A549 (cell line): ENCODE results near the gene COL16A1. TPM values are rescaled to one million over a fixed set of nuclear protein-coding genes. Genes with fewer than 3 reads are reported as not detected.

Experiments used
- ATAC-seq, 2 experiments: fragments of 200-7000 bp in 1 of 2; fragments of >200 bp in 1 of 2; cut with Nextera tagmentation in 1 of 2; cut with Tn5 transposase in 1 of 2; 3 replicates each; pipeline versions ENCODE4 v1.8.0 to v1.9.1; 2018 to 2020; ENCODE audit warnings: mild to moderate bottlenecking in 1 of 2, moderate library complexity in 1 of 2
- CTCF ChIA-PET: fragments of 300-600 bp; sonication (Branson Sonifier 250); formaldehyde crosslinking; extraction: SDS; loops from one replicate; lab custom pipeline; 2021; ENCODE audit warnings: antibody characterized with exemption, inconsistent platforms; lab: Yijun Ruan, JAX
- POLR2A ChIA-PET: fragments of 350-600 bp; formaldehyde crosslinking; extraction: SDS; loops from one replicate; lab custom pipeline; 2021; ENCODE audit warnings: antibody characterized with exemption, inconsistent platforms; lab: Yijun Ruan, JAX
- DNase-seq, 2 experiments: peaks; one replicate each; pipeline versions ENCODE4 v3.0.0 to v3.0.0-alpha.2; 2011 to 2016; ENCODE audit warnings: low read depth in 1 of 2, low spot score in 1 of 2
- FAIRE-seq: peaks from 2 replicates; lab custom pipeline; 2011; peaks lifted over from hg19 to GRCh38; lab: Jason Lieb, UNC
- H3K27ac ChIP-seq, 2 experiments: fragments of >200 bp; sonication (Bioruptor Twin); formaldehyde crosslinking; 3 replicates each; pipeline ENCODE4 v1.5.1; 2016 to 2017
- H3K4me1 ChIP-seq: fragments of >200 bp; sonication (Bioruptor Twin); formaldehyde crosslinking; 3 replicates; pipeline ENCODE4 v1.6.1; 2016
- H3K4me2 ChIP-seq: fragments of >200 bp; sonication (Bioruptor Twin); formaldehyde crosslinking; 3 replicates; pipeline ENCODE4 v1.6.1; 2016
- H3K4me3 ChIP-seq: fragments of >200 bp; sonication (Bioruptor Twin); formaldehyde crosslinking; 3 replicates; pipeline ENCODE4 v1.5.1; 2016
- H3K9me3 ChIP-seq: fragments of >200 bp; sonication (Bioruptor Twin); formaldehyde crosslinking; 3 replicates; pipeline ENCODE4 v1.6.1; 2016
- CBX8 ChIP-seq: fragments of 200-600 bp; sonication (generic); IDR thresholded peaks from 2 replicates; pipeline ENCODE4 v1.6.1; 2016
- CHD4 ChIP-seq: fragments of 200-600 bp; sonication (generic); IDR thresholded peaks from 2 replicates; pipeline ENCODE4 v1.6.1; 2016; ENCODE audit warnings: antibody characterized with exemption, mild to moderate bottlenecking, borderline replicate concordance
- FOSL2 ChIP-seq, 2 experiments: fragments of 450-650 bp in 1 of 2; fragments of >200 bp in 1 of 2; sonication (Bioruptor Twin) in 1 of 2; formaldehyde crosslinking; IDR thresholded peaks; 2 replicates each; pipeline versions ENCODE4 v1.5.0 to v1.6.1; 2016 to 2020; ENCODE audit warnings: mild to moderate bottlenecking in 1 of 2, moderate library complexity in 1 of 2
- FOXS1 ChIP-seq: fragments of 250-450 bp; sonication (Bioruptor Pico); IDR thresholded peaks from 2 replicates; pipeline ENCODE4 v1.5.0; 2020; ENCODE audit warnings: mild to moderate bottlenecking, moderate library complexity
- HEYL ChIP-seq: fragments of 250-450 bp; sonication (Bioruptor Pico); IDR thresholded peaks from 2 replicates; pipeline ENCODE4 v1.8.0; 2021; ENCODE audit warnings: mild to moderate bottlenecking, moderate library complexity
- HOXA7 ChIP-seq: fragments of 250-450 bp; sonication (Bioruptor Pico); IDR thresholded peaks from 2 replicates; pipeline ENCODE4 v1.5.0; 2020; ENCODE audit warnings: mild to moderate bottlenecking, moderate library complexity
- HOXB13 ChIP-seq: fragments of 250-450 bp; sonication (Bioruptor Pico); IDR thresholded peaks from 2 replicates; pipeline ENCODE4 v1.5.0; 2020; ENCODE audit warnings: low read depth, mild to moderate bottlenecking, moderate library complexity
- HOXB5 ChIP-seq: fragments of 250-450 bp; sonication (Bioruptor Pico); IDR thresholded peaks from 2 replicates; pipeline ENCODE4 v1.5.0; 2020; ENCODE audit warnings: mild to moderate bottlenecking, moderate library complexity
- JUNB ChIP-seq: fragments of >200 bp; sonication (Bioruptor Twin); formaldehyde crosslinking; IDR thresholded peaks from 2 replicates; pipeline ENCODE4 v1.6.1; 2016
- KDM1A ChIP-seq: fragments of 200-600 bp; sonication (generic); IDR thresholded peaks from 2 replicates; pipeline ENCODE4 v1.6.1; 2016; ENCODE audit warnings: low read depth, mild to moderate bottlenecking
- MAZ ChIP-seq: fragments of 150-350 bp; IDR thresholded peaks from 2 replicates; pipeline ENCODE4 v1.6.1; 2014; ENCODE audit warnings: antibody characterized with exemption, low read depth, low read length, borderline replicate concordance
- NPAS2 ChIP-seq: fragments of 250-450 bp; sonication (Bioruptor Pico); IDR thresholded peaks from 2 replicates; pipeline ENCODE4 v1.8.0; 2022; ENCODE audit warnings: mild to moderate bottlenecking, moderate library complexity, borderline replicate concordance
- NR3C1 ChIP-seq: fragments of >200 bp; sonication (Bioruptor Twin); formaldehyde crosslinking; IDR thresholded peaks from 3 replicates; pipeline ENCODE4 v1.6.1; 2017
- RFX5 ChIP-seq: fragments of 450-650 bp; IDR thresholded peaks from 2 replicates; pipeline ENCODE4 v1.7.1; 2014; ENCODE audit warnings: antibody characterized with exemption, mild to moderate bottlenecking, moderate library complexity
- TFCP2L1 ChIP-seq: fragments of 250-450 bp; sonication (Bioruptor Pico); IDR thresholded peaks from 2 replicates; pipeline ENCODE4 v1.5.0; 2021; ENCODE audit warnings: mild to moderate bottlenecking
- ZFP36 ChIP-seq: fragments of 450-650 bp; IDR thresholded peaks from 2 replicates; pipeline ENCODE4 v1.6.1; 2014; ENCODE audit warnings: borderline replicate concordance; ENCODE audit not compliant: partially characterized antibody
- WGBS: methylation state at CpG from one replicate; pipeline ENCODE4 v1.1.6; 2017; ENCODE audit errors: missing lambda C conversion rate; 5-methylcytosine and 5-hydroxymethylcytosine counted together
- polyA plus RNA-seq, 4 experiments: library from polyadenylated mRNA; depleted of rRNA in 3 of 4; stranded (reverse); fragments of >200 nt; fragmentation: RNase III in 1 of 4; extraction: RNeasy Plus Mini Kit Qiagen cat#74134 plus additional on column Dnase treatment in 1 of 4; gene quantifications; 2 replicates in 3 of 4; 3 replicates in 1 of 4; pipeline ENCODE4 v1.2.3, GENCODE V29; 2011 to 2017
- TF ChIP-seq, protein P1 (sequence below): IDR thresholded peaks from 2 replicates; pipeline ENCODE4 v1.6.1; 2012
- TF ChIP-seq, protein P2 (sequence below): IDR thresholded peaks from 2 replicates; pipeline ENCODE4 v1.6.1; 2012; ENCODE audit warnings: low read depth, borderline replicate concordance
- TF ChIP-seq, protein P3 (sequence below): IDR thresholded peaks from 2 replicates; pipeline ENCODE4 v1.6.1; 2012
- TF ChIP-seq, protein P4 (sequence below): fragments of 250-450 bp; sonication (Bioruptor Pico); IDR thresholded peaks from 2 replicates; pipeline ENCODE4 v1.5.0; 2020; ENCODE audit warnings: low read depth, mild to moderate bottlenecking, moderate library complexity
- TF ChIP-seq, protein P5 (sequence below): fragments of >200 bp; sonication (Bioruptor Twin); formaldehyde crosslinking; IDR thresholded peaks from 2 replicates; pipeline ENCODE4 v1.6.1; 2016
- TF ChIP-seq, protein P6 (sequence below): fragments of 450-650 bp; IDR thresholded peaks from 2 replicates; pipeline ENCODE4 v1.6.1; 2014; ENCODE audit warnings: antibody characterized with exemption

The COL16A1 gene
- polyA plus RNA-seq, 2 of the 4 experiments (the other 2 are of a cell fraction) = 1.4 to 8.1 TPM

DNA sequence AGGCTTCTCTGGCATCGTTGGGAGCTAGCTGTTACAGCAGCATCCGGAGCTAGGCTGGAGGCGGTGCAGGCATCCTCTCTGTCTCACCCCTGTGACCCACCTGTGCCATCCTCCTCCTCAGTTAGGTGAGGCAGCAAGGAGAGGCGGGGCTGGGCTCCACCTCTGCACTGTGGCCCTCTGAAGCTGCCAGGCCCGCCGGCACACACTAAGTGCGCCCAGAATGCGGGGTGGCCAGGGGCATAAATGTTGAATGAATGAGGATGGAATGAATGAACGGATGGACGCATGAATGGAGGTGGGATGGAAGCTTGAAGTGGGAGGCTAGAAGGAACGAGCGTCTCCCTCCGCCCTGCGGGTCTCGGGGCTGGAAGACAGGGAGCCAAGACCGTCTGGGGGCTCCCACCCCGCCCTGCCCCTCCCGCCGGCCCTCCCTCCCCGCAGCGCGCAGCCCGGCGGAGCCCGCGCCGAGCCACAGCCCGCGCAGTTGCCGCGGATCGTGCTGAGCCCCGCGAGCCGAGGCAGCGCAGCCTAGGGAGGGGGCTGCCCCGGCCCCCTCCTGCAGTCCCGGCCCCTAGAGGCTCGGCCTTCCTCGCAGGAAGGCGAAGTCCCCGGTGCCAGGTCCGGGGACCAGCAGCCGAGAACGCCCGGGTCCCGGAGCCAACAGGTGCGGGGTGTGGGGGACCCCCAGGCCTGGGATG is 86.5 kb downstream of the COL16A1 start, which contains the start of gene HCRTR1:
Gene HCRTR1, plus strand, starts transcription at position 472 of the 698 bp plus-strand sequence. CDS start 1,504 bp downstream, outside the sequence.
- CTCF ChIA-PET = interaction anchor here (0.5 to 3.5 kb wide), 25 partner anchors 7 to 382 kb away, joined by 3 to 29 read pairs (median 6); partner anchors contain the start of genes PEF1 and TINAGL1
- H3K4me3 ChIP-seq = peak within 1 kb of the TSS; percentile 83
- H3K4me2 ChIP-seq = peak within 1 kb of the TSS; percentile 100
- peak in 1 of 2 experiments; percentile 52; a peak in 3 of 6 replicates for ATAC-seq
- no peaks in the 10 kb centered on the region for H3K4me1 ChIP-seq
- POLR2A ChIA-PET = interaction anchor here (1.6 kb wide), 1 partner anchor 68 kb away, joined by 4 read pairs; no protein-coding TSS in a partner anchor
- no peak for DNase-seq
- 70% methylated on average over 15 of the region's 48 CpGs for WGBS
- no peak for FAIRE-seq
- TF ChIP-seq, protein P1, sequence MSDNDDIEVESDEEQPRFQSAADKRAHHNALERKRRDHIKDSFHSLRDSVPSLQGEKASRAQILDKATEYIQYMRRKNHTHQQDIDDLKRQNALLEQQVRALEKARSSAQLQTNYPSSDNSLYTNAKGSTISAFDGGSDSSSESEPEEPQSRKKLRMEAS = no peak
- TF ChIP-seq TFCP2L1 (CRISPR knock-in tag) = no peak
- no peak for TF ChIP-seq HOXB13 (CRISPR knock-in tag)
- TF ChIP-seq JUNB = no peak
- H3K9me3 ChIP-seq = no peaks in the 10 kb centered on the region
- H3K27ac ChIP-seq = peak within 1 kb of the TSS; percentile 68 to 91; a peak in 5 of 6 replicates

DNA sequence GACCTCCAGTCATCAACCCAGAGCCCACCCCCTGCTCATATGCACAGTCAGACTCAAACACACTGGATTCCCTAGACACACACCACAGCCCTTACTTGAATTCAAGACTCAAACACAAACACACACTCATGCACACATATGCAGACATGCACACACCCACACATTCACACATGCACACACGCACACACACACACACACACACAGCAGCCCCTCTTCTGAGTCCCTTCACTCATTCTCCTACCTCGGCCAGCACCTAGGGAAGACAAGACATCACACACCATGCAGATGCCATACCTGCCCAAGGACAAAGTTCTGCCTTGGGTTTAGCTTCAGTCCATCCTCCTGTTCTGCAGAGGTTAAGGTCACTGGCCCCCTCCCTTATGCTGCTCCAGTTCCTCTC is 87.9 kb downstream of the COL16A1 start:
- TF ChIP-seq KDM1A = no peak
- TF ChIP-seq, protein P2, sequence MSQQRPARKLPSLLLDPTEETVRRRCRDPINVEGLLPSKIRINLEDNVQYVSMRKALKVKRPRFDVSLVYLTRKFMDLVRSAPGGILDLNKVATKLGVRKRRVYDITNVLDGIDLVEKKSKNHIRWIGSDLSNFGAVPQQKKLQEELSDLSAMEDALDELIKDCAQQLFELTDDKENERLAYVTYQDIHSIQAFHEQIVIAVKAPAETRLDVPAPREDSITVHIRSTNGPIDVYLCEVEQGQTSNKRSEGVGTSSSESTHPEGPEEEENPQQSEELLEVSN = no peak
- TF ChIP-seq, protein P3, sequence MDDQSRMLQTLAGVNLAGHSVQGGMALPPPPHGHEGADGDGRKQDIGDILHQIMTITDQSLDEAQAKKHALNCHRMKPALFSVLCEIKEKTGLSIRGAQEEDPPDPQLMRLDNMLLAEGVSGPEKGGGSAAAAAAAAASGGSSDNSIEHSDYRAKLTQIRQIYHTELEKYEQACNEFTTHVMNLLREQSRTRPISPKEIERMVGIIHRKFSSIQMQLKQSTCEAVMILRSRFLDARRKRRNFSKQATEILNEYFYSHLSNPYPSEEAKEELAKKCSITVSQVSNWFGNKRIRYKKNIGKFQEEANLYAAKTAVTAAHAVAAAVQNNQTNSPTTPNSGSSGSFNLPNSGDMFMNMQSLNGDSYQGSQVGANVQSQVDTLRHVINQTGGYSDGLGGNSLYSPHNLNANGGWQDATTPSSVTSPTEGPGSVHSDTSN = no peak
- no peak for TF ChIP-seq HOXA7 (CRISPR knock-in tag)
- TF ChIP-seq, protein P4, sequence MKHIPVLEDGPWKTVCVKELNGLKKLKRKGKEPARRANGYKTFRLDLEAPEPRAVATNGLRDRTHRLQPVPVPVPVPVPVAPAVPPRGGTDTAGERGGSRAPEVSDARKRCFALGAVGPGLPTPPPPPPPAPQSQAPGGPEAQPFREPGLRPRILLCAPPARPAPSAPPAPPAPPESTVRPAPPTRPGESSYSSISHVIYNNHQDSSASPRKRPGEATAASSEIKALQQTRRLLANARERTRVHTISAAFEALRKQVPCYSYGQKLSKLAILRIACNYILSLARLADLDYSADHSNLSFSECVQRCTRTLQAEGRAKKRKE (CRISPR knock-in tag) = no peak
- TF ChIP-seq, protein P5, sequence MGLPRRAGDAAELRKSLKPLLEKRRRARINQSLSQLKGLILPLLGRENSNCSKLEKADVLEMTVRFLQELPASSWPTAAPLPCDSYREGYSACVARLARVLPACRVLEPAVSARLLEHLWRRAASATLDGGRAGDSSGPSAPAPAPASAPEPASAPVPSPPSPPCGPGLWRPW = no peak
- no peak for TF ChIP-seq HOXB5 (CRISPR knock-in tag)
- TF ChIP-seq FOSL2 (IDR thresholded peaks at IDR 0.05) = no peak
- no peak for TF ChIP-seq FOSL2 (CRISPR knock-in tag; IDR thresholded peaks at IDR 0.05)
- TF ChIP-seq, protein P6, sequence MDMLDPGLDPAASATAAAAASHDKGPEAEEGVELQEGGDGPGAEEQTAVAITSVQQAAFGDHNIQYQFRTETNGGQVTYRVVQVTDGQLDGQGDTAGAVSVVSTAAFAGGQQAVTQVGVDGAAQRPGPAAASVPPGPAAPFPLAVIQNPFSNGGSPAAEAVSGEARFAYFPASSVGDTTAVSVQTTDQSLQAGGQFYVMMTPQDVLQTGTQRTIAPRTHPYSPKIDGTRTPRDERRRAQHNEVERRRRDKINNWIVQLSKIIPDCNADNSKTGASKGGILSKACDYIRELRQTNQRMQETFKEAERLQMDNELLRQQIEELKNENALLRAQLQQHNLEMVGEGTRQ = no peak
- no peak for TF ChIP-seq NPAS2
- TF ChIP-seq MAZ = no peak
- TF ChIP-seq, protein P1 = no peak
- no peak for TF ChIP-seq CBX8
- TF ChIP-seq FOXS1 (CRISPR knock-in tag) = no peak
- TF ChIP-seq CHD4 = no peak
- TF ChIP-seq HEYL (CRISPR knock-in tag) = no peak
- no peak for TF ChIP-seq RFX5
- TF ChIP-seq ZFP36 = no peak
- TF ChIP-seq NR3C1 = no peak
- no peak overlapping the region for H3K4me2 ChIP-seq
- CTCF ChIA-PET = no interaction called here
- no peak for ATAC-seq
- DNase-seq = no peak
- 82% methylated on average over 2 of the region's 2 CpGs for WGBS
- no peak overlapping the region for H3K27ac ChIP-seq
- no peaks in the 10 kb centered on the region for H3K9me3 ChIP-seq
- POLR2A ChIA-PET = no interaction called here
- H3K4me3 ChIP-seq = no peak overlapping the region
- no peak for FAIRE-seq
- no peaks in the 10 kb centered on the region for H3K4me1 ChIP-seq
